ENCODE results near the gene CENPM.

The CENPM gene

GRCh38 chr22:41891407-41891806, 55.5 kb downstream of the CENPM start:
- no peak for TF ChIP-seq CTCF (IDR thresholded peaks at IDR 0.05; ENCODE audit: insufficient read depth, low read length, poor library complexity, severe bottlenecking)
- H3K27me3 ChIP-seq (replicated peaks; ENCODE audit: control insufficient read depth, insufficient read depth, low read length) = no peaks in the 10 kb centered on the region
- H3K4me3 ChIP-seq (replicated peaks; ENCODE audit: low read depth, low read length) = no peak overlapping the region
- peaks cover 36% of the 10 kb centered on the region for H3K36me3 ChIP-seq (ENCODE audit: control insufficient read depth, insufficient read depth, low read length)
- DNase-seq (ENCODE audit: extremely low read depth, insufficient read length) = no peak

All from GM06990 (cell line).